Activated naive CD8-positive, alpha-beta T cell treated with anti-CD3 and anti-CD28 coated beads for 36 hours (primary cell): Measurements from ENCODE around the gene HES6. TPM values are rescaled to one million over a fixed set of nuclear protein-coding genes. Genes with fewer than 3 reads are reported as not detected.
A peak's percentile ranks its signal among the peaks of the same experiment; 100 is the strongest.

Experiments used
- DNase-seq: peaks from one replicate; pipeline ENCODE4 v3.0.0; 2021
- H3K27ac Mint-ChIP-seq: one replicate; pipeline ENCODE4 v1.8.0; 2022; ENCODE audit warnings: mild to moderate bottlenecking, moderate library complexity, mixed read lengths
- H3K27me3 Mint-ChIP-seq: one replicate; pipeline ENCODE4 v1.8.0; 2022; ENCODE audit warnings: mild to moderate bottlenecking, mixed read lengths
- H3K36me3 Mint-ChIP-seq: one replicate; pipeline ENCODE4 v1.8.0; 2021; ENCODE audit warnings: mild to moderate bottlenecking, mixed read lengths
- H3K4me1 Mint-ChIP-seq: one replicate; pipeline ENCODE4 v1.8.0; 2021; ENCODE audit warnings: mixed read lengths
- H3K4me3 Mint-ChIP-seq: one replicate; pipeline ENCODE4 v1.8.0; 2022; ENCODE audit warnings: mild to moderate bottlenecking, moderate library complexity, mixed read lengths
- H3K9me3 Mint-ChIP-seq: one replicate; pipeline ENCODE4 v1.8.0; 2022; ENCODE audit warnings: mixed read lengths
- total RNA-seq, 2 experiments: library from RNA; stranded (reverse); gene quantifications; one replicate each; pipeline ENCODE4 v1.2.3, GENCODE V29; 2021

HES6 gene
- total RNA-seq, 2 experiments from 2014 or later, result 3.5 to 4.0 TPM

DNA sequence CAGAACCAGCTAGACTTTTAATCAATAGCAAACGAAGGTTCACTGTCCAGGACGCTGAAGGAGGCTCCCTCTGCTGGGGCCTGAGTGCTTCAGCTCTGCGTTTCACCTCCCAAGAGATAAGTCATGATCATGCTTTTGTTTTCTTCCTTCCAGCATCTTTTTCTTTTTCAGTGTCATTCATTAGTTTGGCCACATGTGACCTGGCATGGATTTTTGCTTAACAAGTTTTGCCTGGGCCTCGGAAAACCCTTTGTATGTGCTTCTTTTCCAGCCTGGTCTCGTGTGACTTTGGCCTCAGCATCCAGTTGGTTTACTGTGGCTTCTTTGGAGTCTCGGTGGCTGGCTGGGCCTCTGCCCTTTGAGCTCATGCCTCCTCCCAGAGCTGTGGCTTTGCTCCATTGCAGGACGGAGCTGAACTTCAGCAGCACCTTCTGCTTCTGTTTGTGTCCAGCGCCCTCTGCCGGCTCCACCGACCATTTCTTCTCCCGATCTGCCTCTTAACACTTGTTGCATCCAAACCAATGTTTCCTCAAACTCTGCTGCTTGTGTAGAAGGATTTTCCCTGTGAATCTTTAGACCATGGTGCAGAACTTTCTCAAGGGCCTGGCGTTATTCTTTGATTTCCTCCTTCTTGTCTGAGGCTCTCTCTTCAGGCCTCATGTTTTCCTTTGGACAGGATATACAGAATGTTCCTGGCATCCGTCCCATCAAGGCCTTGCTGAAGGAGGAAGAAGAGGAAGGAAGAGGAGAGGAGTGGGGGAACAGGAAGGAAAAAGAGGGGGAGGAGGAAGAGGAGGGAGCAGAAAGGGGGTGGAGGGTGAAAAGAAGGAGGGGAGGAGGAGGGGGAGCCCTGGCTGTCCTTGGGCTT lies 23.6 kb upstream of the HES6 start:
- Mint-ChIP-seq H3K27ac (peak overlapping the region; percentile 21), H3K36me3 (peaks cover 25% of the 10 kb centered on the region), H3K9me3 (no peaks in the 10 kb centered on the region), H3K4me3 (no peak overlapping the region), H3K27me3 (no peaks in the 10 kb centered on the region), H3K4me1 (peaks cover 5% of the 10 kb centered on the region)
- DNase-seq, result peak; percentile 63

DNA sequence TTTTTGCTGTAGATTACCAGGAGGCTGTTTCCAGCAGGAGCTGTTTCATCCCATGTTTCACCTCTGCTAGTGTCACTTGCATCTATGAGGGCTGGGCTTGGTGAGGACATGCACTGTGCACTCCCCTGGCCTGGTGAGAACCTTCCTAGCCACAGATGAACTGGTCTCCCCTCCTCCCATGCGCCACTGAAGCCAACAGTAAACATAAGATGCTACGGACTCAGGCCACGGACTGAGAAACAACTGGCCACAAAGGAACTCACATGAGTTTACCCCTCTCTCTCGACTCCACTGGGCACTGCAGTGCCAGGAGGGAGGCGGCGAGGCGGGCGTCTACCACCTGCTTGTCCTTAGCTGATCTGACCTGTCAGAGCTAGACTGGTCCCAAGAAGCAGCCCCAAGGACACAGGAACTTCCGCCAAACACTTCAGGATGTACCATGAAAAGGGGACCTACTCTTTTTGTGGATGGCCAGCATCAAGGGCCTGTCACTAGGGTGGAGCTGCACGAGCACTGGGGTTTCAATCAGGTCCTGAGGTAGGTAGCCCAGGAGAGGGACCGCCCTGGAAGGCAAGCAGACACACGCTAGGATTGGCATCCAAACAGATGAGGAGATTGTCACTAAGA lies 22.8 kb upstream of the HES6 start:
- no peaks in the 10 kb centered on the region for H3K9me3 Mint-ChIP-seq
- H3K4me1 Mint-ChIP-seq, result peaks cover 5% of the 10 kb centered on the region
- peaks cover 25% of the 10 kb centered on the region for H3K36me3 Mint-ChIP-seq

GRCh38 chr2:238261718-238262375 lies 22.0 kb upstream of the HES6 start:
- Mint-ChIP-seq H3K9me3 (no peaks in the 10 kb centered on the region), H3K36me3 (peaks cover 22% of the 10 kb centered on the region), H3K27me3 (no peaks in the 10 kb centered on the region), H3K27ac (no peak overlapping the region), H3K4me3 (no peak overlapping the region), H3K4me1 (peaks cover 5% of the 10 kb centered on the region)
- no peak for DNase-seq

More for the DNA sequence above, 22.8 kb upstream of the HES6 start:
- no peak for DNase-seq
- no peaks in the 10 kb centered on the region for H3K27me3 Mint-ChIP-seq
- no peak overlapping the region for H3K27ac Mint-ChIP-seq
- H3K4me3 Mint-ChIP-seq, result no peak overlapping the region

GRCh38 chr2:238260883-238261282 lies 21.0 kb upstream of the HES6 start:
- Mint-ChIP-seq H3K27ac (no peak overlapping the region), H3K36me3 (peaks cover 25% of the 10 kb centered on the region), H3K4me1 (peaks cover 5% of the 10 kb centered on the region), H3K27me3 (no peaks in the 10 kb centered on the region), H3K4me3 (no peak overlapping the region), H3K9me3 (no peaks in the 10 kb centered on the region)
- DNase-seq, result no peak

DNA sequence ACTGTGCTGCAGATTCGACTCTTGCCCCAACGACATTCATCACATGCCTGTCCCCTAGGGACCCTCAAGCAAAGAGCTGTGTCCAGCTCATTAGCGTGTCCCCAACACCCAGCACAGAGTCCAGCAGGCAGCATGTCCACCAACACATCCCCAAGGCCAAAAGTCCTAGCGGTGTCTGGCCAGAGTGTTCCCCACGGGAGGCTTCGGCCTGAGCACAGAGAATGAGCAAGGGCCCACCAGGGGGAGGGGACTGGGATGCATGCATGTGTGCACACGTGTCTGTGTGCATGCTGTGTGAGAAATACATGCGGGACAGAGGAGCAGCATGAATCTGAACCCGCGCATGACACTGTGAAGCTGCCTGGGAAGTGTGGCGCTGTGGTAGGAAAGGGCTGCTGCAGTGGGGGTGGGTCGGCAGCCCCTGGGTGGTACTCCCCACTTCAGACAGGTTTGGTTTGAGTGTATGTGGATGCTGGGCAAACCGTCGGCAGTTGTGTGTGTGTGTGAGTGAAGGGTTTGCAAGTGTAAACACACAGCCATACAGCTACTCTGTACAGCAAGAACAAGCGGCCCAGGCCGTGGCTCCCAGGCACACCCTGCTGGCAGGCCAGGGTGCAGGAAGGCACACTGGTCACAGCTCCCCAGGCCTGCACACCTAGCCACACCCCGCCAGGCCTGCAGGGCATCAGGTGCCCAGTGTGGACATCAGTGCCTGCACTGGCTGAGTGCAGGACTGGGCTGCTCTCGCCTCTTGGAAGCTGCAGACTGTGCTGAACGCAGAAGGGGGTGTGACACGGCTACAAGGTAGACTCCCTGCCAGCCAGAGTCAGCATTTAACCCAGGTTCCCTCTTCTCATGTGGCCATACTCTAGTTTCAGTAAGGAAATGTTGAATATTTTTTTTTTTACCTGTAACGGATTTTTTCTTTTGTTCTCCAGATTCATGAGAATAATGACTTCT lies 19.5 kb upstream of the HES6 start:
- Mint-ChIP-seq H3K9me3 (no peaks in the 10 kb centered on the region), H3K4me1 (peaks cover 5% of the 10 kb centered on the region), H3K27me3 (no peaks in the 10 kb centered on the region), H3K27ac (no peak overlapping the region), H3K4me3 (no peak overlapping the region), H3K36me3 (peaks cover 28% of the 10 kb centered on the region)
- DNase-seq, result no peak

DNA sequence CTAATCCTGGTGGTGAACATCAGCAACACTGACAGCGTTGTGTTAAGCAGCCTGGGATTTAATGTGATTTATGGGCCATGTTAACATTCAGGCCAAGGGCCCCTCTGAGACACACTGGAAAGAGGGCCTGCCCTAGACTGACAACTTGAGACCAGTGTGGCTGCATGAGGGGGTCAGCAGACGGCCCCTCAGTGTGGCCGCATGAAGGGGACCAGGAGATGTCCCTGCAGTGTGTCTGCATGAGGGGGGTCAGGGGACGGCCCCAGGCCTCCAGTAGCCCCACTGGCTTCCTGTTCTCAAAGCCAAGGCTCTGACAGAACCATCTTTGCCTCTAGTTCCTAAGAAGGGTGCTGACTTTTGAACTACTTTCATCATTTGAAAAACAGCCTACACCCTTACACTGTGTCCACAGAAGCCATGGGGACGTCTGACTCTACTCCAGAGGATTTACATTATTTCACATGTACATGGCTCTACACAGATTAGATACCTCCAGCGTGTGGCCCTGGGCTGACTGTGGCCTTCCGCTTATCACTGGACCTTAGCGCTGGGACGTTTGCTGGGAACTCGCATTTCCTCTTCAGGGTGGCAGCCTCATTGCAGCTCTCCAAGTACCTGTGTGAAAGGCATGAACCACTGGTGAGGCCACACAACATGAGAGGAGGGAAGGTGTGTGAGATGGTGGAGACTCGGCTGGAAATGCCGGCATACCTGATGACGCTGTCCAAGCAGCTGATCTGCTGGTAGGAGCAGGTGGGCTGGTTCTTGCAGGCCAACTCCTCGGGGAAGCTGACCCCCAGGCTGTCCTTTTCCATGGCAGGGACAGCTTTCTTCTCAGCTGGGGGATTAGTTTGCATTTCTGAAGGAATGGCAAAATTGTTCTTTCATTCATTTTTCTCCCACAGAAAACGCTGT lies 18.2 kb upstream of the HES6 start:
- DNase-seq, result no peak
- no peak overlapping the region for H3K27ac Mint-ChIP-seq

GRCh38 chr2:238256594-238257104 lies 16.8 kb upstream of the HES6 start:
- H3K4me1 Mint-ChIP-seq, result no peaks in the 10 kb centered on the region
- peak; percentile 76 for DNase-seq
- peaks cover 19% of the 10 kb centered on the region for H3K36me3 Mint-ChIP-seq
- H3K27ac Mint-ChIP-seq, result no peak overlapping the region
- H3K27me3 Mint-ChIP-seq, result no peaks in the 10 kb centered on the region
- no peaks in the 10 kb centered on the region for H3K9me3 Mint-ChIP-seq
- H3K4me3 Mint-ChIP-seq, result no peak overlapping the region

More for the DNA sequence above, 18.2 kb upstream of the HES6 start:
- H3K9me3 Mint-ChIP-seq, result no peaks in the 10 kb centered on the region
- H3K4me1 Mint-ChIP-seq, result no peaks in the 10 kb centered on the region
- H3K27me3 Mint-ChIP-seq, result no peaks in the 10 kb centered on the region
- H3K4me3 Mint-ChIP-seq, result no peak overlapping the region
- peaks cover 23% of the 10 kb centered on the region for H3K36me3 Mint-ChIP-seq

GRCh38 chr2:238256111-238256510 lies 16.3 kb upstream of the HES6 start:
- peaks cover 19% of the 10 kb centered on the region for H3K36me3 Mint-ChIP-seq
- H3K27me3 Mint-ChIP-seq, result no peaks in the 10 kb centered on the region
- H3K4me3 Mint-ChIP-seq, result no peak overlapping the region
- H3K9me3 Mint-ChIP-seq, result no peaks in the 10 kb centered on the region
- no peak for DNase-seq
- H3K27ac Mint-ChIP-seq, result no peak overlapping the region
- no peaks in the 10 kb centered on the region for H3K4me1 Mint-ChIP-seq

DNA sequence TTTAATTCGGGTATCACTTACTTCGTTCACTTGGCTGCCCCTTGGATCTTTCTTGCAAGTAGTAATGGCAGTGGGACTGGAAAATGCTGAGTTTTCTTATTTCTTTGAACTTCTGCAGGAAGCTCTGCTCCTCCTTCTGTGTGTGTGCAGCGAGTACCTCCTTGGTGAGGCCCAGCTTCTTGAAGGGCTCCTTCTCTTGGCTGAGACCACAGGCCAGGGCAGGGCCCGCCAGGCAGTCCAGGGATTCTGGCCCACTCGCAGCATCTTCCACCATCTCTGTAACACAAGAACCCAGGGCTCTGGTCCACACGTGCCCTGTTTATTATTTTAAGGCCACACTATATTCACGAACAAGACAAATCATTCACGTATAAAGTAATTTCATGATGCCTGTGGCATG lies 15.8 kb upstream of the HES6 start:
- no peaks in the 10 kb centered on the region for H3K27me3 Mint-ChIP-seq
- no peaks in the 10 kb centered on the region for H3K9me3 Mint-ChIP-seq
- H3K36me3 Mint-ChIP-seq, result peaks cover 18% of the 10 kb centered on the region
- H3K27ac Mint-ChIP-seq, result no peak overlapping the region
- H3K4me1 Mint-ChIP-seq, result no peaks in the 10 kb centered on the region
- no peak for DNase-seq
- no peak overlapping the region for H3K4me3 Mint-ChIP-seq

- Mint-ChIP-seq H3K4me3 (no peak overlapping the region), H3K27me3 (no peaks in the 10 kb centered on the region), H3K27ac (no peak overlapping the region), H3K9me3 (no peaks in the 10 kb centered on the region), H3K4me1 (no peaks in the 10 kb centered on the region), H3K36me3 (peaks cover 16% of the 10 kb centered on the region)
- DNase-seq, result no peak
Observed at GRCh38 chr2:238255151-238255551, 15.3 kb upstream of the HES6 start.

DNA sequence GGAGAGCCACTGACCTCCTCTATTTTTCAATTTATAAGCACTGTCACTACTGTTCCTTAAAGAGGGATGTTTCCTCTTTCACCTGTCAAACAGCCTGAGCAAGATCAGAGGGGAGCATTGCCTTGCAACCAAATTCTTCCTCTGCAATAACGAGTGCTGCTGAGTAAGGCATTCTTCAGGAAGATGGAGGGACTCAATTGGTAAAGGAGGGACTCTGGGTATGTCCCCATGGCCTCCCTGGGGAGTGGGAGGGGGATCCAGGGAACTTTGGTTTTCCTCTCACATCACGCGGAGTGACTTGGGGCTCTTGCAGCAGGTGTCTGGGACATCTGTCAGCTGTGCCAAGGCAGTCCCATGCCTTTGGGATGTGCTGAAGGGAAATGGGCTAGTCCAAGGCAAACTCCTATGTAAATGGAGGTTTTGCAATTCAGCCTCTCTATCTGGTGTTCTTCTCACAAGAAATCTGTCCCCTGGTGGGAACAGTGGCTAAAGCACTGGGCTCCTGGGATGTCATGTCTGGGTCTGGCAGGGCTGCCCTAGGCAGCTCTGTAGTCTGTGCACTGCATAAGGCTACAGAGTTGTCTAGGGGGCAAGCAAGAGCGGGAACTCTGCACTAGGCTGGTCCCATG lies 14.4 kb upstream of the HES6 start:
- Mint-ChIP-seq H3K4me3 (no peak overlapping the region), H3K9me3 (no peaks in the 10 kb centered on the region), H3K36me3 (peaks cover 11% of the 10 kb centered on the region), H3K4me1 (no peaks in the 10 kb centered on the region), H3K27ac (no peak overlapping the region), H3K27me3 (no peaks in the 10 kb centered on the region)
- DNase-seq, result no peak

DNA sequence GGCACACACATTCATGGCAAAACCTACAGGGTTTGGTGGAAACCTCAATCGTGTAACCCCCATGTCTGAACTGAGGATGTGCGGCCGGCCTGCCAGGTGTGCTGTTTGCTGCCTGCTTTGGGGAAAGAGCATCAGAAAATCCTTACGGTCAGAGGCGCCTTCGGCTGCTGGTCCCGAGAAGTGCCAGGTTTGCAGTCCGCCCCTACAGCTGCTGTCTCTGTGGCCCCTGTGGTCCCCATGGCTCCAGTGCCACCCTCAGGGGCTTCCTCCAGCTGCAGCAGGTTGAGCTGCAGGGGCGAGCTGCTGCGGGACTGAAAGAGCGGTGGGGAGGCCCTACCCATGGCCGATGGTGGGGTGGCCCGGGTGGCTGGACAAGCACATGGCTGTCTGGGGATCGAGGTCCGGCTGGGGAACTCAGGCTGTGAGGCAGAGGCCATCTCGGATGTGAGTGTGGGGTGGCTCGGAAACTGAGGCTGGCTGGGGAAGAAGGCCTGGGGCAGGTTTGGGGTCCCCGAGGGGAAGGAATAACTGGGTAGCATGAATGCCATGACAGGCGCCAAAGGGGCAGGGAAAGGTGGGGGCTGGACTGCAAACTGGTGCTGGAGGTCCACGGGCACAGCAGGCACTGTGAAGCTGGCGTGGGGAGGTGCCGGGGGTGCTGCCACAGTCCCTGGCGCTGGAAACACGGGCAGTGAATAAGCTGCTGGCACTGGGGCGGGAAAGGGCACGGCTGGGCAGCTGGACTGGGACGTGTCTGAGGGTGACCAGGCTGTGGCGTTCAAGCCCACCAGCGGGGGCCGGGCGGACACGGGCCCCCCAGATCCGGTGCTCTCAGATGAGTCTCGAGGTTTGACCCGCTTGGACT lies 13.2 kb upstream of the HES6 start:
- H3K27ac Mint-ChIP-seq, result no peak overlapping the region
- no peak overlapping the region for H3K4me3 Mint-ChIP-seq
- H3K4me1 Mint-ChIP-seq, result no peaks in the 10 kb centered on the region
- H3K36me3 Mint-ChIP-seq, result peaks cover 8% of the 10 kb centered on the region
- no peaks in the 10 kb centered on the region for H3K27me3 Mint-ChIP-seq
- no peaks in the 10 kb centered on the region for H3K9me3 Mint-ChIP-seq
- no peak for DNase-seq
